GM12874 (cell line): ENCODE results near the gene NECAB3.

Source experiments
- CTCF ChIP-seq: IDR thresholded peaks from 2 replicates; pipeline ENCODE4 v1.5.1; 2011; ENCODE audit warnings: low read depth, mild to moderate bottlenecking, control low read depth, low read length, moderate library complexity; ENCODE audit not compliant: insufficient read depth

NECAB3 gene

DNA sequence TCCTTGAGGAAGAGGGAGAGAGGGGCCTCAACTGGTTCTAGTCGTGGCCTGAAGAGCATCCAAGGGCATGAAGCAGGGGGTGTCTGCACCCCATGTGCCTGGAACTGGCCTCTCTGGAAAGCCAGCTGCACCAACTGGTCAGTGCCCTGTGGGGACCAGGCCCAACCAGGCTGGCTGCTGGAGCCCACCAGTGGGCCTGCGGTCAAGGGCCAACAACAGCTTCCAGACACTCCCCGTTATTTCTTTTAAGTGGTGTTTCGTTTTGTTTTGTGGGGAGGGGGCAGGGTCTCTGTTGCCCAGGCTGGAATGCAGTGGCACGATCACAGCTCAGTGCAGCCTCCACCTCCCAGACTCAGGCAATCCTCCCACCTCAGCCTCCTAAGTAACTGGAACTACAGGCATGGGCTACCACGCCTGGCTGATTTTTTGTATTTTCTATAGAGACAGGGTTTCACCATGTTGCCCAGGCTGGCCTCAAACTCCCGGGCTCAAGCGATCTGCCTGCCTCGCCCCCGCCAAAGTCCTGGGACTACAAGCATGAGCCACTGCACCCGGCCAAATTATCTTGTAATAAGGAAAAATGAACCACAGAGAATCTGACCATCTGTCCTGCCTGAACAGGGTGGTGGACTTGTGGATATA lies 24.0 kb downstream of the NECAB3 start:
- no peak for TF ChIP-seq CTCF

DNA sequence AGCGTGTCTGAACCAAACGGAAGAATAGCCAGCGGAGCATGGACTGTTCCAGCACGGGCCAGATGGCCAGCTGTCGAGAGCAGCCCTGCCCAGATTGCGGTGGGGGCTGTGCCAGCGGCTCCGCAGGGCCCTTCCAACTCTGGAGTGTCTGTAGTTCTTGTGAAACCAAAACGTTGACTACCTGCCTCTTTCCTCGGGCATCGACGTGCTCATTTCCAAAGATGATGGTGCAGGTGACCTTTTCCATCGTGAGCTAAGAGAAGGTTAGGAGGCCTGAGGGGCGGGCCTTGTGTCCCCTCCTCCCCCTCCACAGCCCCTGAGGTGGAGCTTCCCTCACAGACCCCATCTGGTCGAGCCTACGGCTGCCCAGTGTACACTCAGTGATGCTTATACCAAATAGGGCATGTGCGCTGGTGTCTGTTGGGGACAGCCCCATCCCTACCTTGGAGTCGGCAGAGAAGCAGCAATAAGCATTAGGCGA lies 25.0 kb downstream of the NECAB3 start:
- no peak for TF ChIP-seq CTCF

- no peak for TF ChIP-seq CTCF
Observed at GRCh38 chr20:33648396-33649004, 25.7 kb downstream of the NECAB3 start.

DNA sequence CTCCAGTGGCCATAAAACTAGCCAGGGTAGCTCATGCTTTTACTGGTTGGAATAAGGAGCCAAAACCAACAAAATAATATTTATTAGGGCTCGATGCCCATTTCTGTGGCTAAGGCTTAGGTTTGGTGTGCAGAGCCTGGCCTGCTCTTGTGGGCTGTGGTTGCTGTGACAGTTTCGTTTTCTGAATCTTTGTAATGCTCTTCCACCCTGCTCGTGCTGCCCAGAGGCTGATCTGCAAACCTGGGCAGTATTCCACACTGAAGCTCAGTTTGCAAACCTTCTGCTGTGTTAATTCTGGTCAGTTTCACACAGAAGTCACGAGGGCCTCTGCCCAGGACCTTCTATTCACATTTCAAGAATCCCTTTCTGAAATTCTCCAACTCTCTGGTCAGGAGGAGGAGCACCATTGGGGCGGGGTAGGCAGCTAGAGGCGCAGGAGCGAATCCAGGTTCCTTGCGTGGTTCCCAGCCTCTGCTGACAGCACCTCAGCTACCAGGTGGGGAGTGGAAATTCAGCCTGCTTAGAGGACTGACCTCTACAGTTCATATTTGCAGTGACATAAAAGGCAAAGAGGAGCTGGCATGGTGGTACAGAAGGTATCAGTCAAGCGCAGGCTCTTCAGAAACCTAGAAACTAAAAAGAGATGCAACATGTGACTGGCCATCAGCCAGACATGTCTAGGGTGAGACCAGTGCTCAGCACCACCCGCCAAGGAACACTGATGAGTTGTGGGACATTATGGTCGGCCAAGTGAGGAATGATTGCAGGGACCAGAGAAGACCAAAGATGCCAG lies 26.4 kb downstream of the NECAB3 start:
- no peak for TF ChIP-seq CTCF

DNA sequence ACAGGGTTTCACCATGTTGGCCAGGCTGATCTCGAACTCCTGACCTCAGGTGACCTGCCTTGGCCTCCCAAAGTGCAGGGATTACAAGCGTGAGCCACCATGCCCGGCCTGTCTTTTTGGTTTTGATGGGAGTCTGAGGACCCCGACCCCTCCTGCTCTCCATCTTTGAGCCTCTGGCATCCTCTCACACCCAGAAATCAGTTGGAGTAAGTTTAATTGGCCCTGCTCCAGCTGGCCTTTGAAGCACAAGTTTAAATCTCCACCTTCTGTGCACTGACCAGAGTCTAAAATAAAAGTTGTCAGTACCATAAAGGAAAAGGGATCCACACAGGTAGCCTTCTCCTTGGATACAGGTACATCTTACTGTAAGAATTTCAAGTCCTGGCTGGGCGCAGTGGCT lies 28.0 kb downstream of the NECAB3 start:
- no peak for TF ChIP-seq CTCF

GRCh38 chr20:33645396-33645795 lies 28.8 kb downstream of the NECAB3 start:
- no peak for TF ChIP-seq CTCF

DNA sequence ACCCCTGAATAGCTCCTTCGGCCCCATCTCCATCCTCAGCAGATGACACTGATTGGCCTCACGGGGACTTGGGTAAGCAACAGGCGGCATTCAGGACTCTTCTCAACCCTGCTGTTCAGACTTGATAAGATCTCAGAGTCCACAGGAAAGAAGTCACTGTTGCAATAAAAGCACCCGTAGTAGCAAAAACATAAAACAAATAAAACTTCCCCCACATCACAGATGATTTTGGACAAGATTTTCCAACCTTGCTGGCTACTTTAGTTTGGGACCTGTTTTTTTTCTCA lies 29.2 kb downstream of the NECAB3 start:
- TF ChIP-seq CTCF: no peak
